ENCODE results near the gene PTAFR.

PTAFR gene

DNA sequence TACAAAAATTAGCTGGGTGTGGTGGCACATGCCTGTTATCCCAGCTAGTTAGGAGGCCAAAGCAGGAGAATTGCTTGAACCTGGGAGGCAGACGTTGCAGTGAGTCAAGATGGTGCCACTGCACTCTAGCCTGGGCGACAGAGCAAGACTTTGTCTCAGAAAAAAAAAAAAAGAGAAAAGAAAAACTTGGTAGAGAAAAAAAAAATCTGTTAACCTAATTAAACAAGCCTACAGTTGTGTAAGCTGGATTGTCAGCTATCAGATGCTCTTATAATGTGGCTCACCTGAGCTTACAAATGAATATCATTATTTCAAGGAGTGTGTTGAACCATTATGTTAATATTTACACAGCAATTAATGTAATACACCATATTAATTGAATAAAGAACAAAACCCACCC, 61.6 kb downstream of the PTAFR start:
- no peak for DNase-seq

DNA sequence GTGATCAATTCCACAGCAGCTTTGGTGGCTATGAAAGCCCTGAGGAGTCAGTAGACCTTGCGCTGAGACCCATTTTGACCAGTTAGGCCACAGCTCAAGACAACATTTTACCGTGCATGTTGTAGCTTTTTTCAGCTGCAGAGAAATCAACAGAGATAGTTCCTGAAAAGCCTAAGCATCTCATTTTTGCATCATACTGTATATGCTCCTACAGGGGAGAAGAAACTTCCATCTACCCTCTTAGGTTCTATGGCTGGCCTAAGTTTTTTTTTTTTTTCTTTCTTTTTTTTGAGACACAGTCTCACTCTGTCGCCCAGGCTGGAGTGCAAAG, 63.3 kb downstream of the PTAFR start:
- no peak for DNase-seq

DNA sequence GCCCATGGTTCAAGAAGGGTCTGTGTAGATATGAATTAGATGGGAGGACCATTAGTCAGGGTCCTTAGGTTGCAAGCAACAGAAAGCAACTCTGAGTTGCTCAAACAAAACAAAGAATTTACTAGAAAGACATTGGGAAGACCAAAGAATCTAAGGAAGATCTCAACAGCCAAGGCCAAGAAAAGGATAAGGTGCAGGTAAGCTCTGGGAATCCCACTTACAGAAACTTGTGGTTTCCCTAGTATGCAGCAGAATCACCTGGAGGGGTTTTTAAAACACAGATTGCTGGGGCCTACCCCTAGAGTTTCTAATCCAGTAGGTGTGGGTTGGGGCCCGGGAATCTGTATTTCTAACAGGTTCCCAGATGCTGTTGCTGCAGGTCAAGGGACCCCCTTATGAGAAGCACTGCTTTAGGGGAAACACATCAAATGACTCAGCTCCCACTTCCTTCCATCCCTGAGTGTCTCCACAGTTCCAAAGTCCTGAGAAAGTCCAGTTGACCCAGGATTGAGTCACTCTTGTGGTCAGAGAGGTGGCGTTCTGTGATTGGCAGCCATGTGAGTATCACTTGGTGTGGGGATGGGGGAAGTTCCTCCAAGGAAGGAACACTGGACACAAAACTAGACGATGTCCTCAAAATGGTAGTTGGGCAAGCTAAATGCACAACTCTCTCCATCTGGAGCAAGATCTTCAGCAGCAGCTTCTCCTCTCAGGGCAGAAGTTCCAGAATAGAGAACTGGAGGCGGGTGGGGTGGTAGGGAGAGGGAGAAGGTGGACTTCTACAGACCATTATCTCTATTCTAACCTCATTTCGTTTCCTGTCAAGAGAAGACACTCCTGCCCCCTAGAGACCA, 63.9 kb downstream of the PTAFR start:
- no peak for DNase-seq

DNA sequence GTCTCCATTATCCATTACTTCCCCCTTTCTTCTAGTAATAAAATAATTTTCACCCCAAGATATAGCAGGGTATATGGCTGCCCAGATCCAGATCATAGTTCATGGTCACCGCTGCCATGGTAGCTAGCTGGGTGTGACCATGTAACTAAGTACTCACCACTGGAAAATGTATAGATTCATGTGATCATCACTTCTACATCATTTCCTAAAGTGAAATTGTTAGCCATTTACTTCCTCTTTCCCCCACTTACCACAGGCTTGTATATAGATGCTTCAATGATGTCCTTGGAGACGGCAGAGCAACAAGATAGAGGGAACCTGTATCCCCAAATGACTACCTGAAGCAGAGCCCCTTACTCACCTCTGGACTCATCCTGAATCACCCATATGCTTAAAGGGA, 65.3 kb downstream of the PTAFR start:
- no peak for DNase-seq

DNA sequence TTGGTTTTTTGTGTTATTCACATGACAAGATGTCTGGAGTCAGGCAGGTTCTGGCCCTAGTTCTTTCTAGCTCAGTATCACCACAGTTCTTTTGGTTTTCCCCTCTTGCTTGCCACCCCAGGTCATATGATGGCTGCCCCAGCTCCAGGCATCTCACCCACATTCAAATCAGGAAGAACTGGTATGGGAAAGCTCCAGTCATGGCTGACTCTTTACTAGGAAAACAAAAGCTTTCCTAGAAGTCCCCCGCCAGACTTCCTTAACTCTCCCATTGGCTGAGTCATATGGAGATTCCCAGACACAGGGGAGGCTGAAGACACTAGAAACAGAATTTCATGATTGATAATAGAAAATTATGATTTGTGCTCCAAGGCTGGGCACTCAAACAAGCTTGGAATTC, 65.9 kb downstream of the PTAFR start:
- no peak for DNase-seq

DNA sequence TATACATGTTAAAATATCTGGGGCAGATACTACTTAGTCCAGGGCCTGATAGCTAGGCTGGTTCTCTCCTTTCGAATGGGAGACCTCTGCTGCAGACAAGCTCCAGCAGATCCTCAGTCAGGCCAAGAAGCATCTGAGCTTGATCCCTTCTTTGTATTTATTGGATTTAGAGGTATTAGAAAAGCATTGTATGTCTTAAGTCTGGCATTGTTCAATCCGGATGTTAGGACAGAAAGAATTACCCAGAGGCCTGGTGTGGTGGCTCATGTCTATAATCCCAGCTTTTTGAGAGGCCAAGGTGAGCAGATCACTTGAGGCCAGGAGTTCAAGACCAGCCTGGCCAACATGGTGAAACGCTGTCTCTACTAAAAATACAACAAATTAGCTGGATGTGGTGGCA, 66.9 kb downstream of the PTAFR start:
- DNase-seq = no peak

DNA sequence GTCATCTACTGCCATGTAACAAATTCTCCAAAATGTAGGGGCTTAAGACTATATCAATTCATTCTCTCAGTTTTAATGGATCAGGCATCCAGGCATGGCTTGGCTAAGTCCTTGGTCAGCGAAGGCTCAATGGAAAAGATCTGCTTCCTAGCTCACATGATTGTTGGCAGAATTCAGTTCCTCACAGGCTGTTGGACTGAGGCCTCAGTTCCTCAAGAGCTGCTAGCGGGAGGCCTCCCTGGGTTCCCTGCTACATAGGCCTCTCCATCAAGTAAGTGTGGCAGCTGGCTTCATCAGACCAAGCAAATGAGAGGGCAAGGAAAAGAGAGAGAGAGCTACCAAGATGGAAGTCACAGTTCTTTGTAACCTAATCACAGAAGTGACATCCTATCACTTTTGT, 68.5 kb downstream of the PTAFR start:
- DNase-seq = no peak

DNA sequence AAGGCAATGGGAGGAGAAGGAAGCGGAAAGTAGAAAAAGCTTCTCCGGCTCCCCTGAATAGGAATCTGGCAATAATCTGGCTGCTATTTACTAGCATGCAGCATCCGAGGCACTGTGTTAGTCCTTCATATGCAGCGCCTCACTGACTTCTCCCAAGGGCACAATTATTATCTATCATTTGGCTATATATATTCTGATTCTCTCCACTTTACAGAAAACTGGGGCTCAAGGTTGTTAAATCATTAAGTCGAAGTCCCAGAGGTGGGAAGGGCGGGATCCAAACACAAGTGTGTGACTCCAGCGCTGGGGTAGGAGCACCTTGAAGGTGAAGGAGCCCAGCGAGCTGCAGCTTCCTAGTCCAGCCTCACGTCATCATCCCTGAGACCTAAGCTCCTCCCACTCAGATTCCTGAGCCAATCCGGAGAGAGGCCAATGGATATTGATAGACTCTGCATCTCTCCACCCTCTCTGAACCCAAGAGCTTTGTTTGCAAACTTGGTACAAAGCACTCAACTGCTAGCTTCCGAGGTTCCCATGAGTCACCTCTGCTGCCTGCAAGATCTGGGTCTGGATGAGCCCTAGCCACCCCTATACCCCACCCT, 71.5 kb downstream of the PTAFR start:
- no peak for DNase-seq

DNA sequence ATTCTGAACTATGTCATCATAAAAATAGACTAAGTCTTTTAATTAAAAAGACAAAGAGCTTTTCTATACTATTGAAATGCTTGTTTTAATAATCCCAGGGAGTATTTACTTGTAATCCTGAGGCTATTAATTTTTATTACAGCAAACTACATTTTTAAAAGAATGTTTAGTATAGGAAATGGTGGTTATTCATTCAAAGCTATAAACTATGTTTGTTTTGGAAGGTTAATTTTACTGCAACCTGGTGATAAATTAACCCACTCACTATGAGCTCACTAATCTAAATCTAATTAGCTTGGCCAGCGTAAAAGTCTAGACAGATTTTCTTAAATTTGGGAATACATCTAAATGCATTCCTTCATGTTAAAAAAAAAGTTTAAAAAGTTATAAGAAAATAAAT, 74.3 kb downstream of the PTAFR start:
- DNase-seq = no peak

DNA sequence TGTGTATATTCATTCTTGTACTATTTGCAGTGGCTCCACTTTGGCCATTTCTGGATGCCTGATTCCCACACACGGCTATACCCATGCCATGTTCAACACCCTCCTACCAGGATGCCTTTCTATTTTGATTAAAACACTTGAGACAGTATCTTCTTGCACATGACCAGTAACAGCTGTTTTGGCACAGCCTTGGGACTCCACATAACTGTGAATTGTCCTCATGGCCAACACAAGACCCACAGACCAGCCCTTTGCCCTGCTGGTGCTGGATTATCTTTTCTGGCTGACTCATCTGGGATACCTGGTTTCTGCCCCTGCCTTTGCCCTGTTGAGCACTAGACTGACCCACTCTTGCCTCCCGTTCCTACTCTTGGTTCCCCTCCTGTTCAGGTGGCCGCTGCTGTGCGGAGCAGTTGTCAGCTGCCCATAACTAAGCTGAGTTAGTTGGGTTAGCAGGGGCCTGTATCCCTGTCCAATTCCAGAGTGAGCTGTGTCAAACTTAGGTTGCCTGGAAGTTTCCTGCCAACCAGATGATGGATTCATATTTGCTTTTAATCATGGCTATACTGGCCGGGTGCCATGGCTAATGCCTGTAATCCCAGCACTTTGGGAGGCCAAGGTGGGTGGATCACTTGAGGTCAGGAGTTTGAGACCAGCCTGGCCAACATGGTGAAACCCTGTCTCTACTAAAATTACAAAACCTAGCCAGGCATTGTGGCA, 77.3 kb downstream of the PTAFR start:
- no peak for DNase-seq

Measured in left hindlimb (tissue), 1 donor.